Measurements from ENCODE around the gene ST6GAL1.

Gene ST6GAL1

DNA sequence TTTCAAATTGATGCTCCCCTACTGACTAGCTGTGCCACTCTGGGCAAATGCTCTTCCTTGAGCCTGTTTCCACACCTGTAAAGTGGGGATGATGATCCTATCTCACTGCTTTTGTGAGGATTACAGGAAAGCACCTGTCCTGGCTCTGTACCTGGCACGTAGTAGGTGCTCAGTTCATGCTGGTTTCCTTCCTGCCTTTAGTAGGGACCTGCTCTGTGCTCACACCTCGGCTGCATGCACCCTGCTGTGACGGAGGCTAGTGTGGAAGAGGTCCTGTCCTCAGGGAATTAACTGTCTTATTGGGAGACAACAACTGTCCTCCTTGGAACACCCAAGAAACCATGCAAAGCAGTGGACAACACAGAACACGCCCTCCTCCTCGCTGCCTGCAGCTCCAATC is 147.2 kb downstream of the ST6GAL1 start:
- TF ChIP-seq CTCF (conservative IDR thresholded peaks at IDR 0.05; ENCODE audit: low read length): no peak
- no peak for DNase-seq (ENCODE audit: low read depth)
- H3K4me3 ChIP-seq (ENCODE audit: low read length): no peak overlapping the region

- no peak for TF ChIP-seq CTCF (conservative IDR thresholded peaks at IDR 0.05; ENCODE audit: low read length)
- no peak overlapping the region for H3K4me3 ChIP-seq (ENCODE audit: low read length)
- no peak for DNase-seq (ENCODE audit: low read depth)
Observed at GRCh38 chr3:187079090-187080022, 149.0 kb downstream of the ST6GAL1 start.

DNA sequence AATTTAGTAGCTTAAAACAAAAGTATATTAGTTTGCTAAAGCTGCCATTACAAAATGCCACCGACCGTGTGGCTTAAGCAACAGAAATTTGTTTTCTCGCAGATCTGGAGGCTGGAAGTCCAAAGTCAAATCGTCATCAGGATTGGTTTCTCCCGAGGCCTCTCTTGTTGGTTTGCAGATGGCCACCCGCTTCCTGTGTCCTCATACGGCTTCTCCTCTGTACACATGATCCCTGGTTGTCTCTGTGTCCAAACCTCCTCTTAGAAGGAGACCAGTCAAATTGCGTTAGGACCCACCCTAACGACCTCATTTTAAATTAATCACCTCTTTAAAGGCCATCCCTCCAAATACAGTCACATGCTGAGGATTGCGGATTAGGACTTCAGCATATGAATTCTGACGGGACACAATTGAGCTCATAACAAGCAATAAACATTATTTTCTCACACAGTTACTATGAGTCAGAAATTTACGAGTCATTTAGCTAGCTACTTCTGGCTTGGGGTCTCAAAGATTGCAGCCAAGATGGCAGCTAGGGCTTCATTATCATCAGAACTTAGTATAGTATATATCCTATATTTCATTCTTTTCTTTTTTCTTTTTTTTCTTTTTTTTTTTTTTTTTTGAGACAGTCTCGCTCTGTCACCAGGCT is 150.6 kb downstream of the ST6GAL1 start:
- H3K4me3 ChIP-seq (ENCODE audit: low read length): no peak overlapping the region
- DNase-seq (ENCODE audit: low read depth): no peak
- no peak for TF ChIP-seq CTCF (conservative IDR thresholded peaks at IDR 0.05; ENCODE audit: low read length)

DNA sequence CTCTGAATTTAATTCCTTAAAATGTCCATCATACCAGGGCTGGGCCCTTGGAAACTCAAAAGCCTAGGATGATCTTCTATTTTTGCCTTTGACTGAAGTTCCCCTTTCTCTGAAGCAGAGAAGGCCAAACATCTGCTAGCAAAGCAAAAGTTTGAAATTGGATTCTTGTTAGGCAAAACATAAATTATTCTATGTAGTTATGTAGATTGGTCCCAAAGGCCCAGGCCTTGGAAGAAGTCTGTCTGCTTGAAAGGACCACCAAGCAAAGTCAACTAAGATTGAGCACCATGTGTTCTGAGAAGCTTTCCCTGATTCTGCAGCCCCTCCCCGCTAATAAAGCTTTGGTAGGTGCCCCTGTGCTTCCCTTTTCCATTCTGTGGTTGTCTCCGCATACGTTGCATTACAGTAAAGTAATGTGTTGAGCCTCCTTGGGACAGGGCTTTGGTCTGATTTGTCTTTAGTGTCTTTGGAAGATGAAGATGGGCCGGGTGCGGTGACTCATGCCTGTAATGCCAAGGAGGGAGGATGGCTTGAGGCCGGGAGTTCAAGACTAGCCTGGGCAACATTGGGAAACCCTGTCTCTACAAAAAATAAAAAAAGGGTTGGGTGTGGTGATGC is 152.5 kb downstream of the ST6GAL1 start:
- no peak for TF ChIP-seq CTCF (conservative IDR thresholded peaks at IDR 0.05; ENCODE audit: low read length)
- no peak for DNase-seq (ENCODE audit: low read depth)
- H3K4me3 ChIP-seq (ENCODE audit: low read length): no peak overlapping the region

DNA sequence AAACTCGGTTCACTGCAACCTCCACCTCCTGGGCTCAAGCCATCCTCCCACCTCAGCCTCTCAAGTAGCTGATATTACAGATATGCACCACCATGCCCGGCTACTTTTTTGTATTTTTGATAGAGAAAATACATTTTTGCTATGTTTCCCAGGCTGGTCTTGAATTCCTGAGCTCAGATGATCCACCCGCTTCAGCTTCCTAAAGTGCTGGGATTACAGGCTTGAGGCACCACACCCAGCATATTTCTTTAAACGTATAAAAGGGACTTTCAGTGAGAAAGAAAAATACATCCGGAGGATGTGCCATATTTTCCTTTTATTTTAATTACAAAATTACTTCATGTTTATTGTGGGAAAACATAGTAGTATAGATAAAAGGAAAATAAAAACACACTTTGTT is 153.8 kb downstream of the ST6GAL1 start:
- no peak for TF ChIP-seq CTCF (conservative IDR thresholded peaks at IDR 0.05; ENCODE audit: low read length)
- H3K4me3 ChIP-seq (ENCODE audit: low read length): no peak overlapping the region
- DNase-seq (ENCODE audit: low read depth): no peak

DNA sequence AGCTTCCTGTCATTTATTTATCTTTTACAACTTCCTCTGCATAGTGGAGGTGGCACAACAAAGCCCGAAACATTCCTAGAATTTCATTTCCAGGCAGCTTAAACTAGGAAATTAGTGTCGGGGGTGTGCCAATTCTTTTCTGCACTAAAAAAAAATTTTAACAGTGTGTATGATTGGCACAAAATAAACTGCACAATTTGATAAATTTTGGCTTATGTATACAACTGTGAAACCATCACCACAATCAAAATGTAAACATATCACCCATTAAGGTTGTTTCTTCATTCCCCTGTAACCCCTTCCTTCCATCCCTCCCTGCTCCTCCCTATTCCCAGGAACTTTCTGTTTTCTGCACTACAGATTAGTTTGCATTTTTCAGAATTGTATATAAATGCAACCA is 154.3 kb downstream of the ST6GAL1 start:
- H3K4me3 ChIP-seq (ENCODE audit: low read length): no peak overlapping the region
- no peak for TF ChIP-seq CTCF (conservative IDR thresholded peaks at IDR 0.05; ENCODE audit: low read length)
- no peak for DNase-seq (ENCODE audit: low read depth)
